Measurements from ENCODE around the gene SNX3.

- no peak for TF ChIP-seq CTCF (conservative IDR thresholded peaks at IDR 0.05)
- no peak for TF ChIP-seq EZH2 (IDR thresholded peaks at IDR 0.05; ENCODE audit: low read depth)
These were observed 17.0 kb downstream of the SNX3 start for GRCh38 chr6:108243836-108244235.
